ENCODE results near the gene CHD3.

Gene CHD3

GRCh38 chr17:7946441-7946840 is 57.9 kb downstream of the CHD3 start:
- Histone ChIP-seq H3K4me1 (ENCODE audit: control insufficient read depth, insufficient read depth, low read length) (no peaks in the 10 kb centered on the region), H3K27ac (ENCODE audit: extremely low read depth, low read depth, low read length) (no peak overlapping the region), H3K9me3 (ENCODE audit: control insufficient read depth, insufficient read depth, low read depth, low read length) (no peaks in the 10 kb centered on the region), H3K36me3 (ENCODE audit: control insufficient read depth in 2 of 2, insufficient read depth in 1 of 2, low read length in 2 of 2) (peaks cover 79 to 84% of the 10 kb centered on the region in 2 experiments), H3K4me3 (ENCODE audit: low read depth, low read length) (no peak overlapping the region)
- ChIA-PET POLR2A (interaction anchor here (0.6 to 0.7 kb wide), 2 partner anchors 43 to 108 kb away, joined by 3 read pairs; no protein-coding TSS in a partner anchor), CTCF (interaction anchor here (0.7 to 1.0 kb wide), 3 partner anchors 10 to 111 kb away, joined by 3 read pairs; no protein-coding TSS in a partner anchor)
- TF ChIP-seq ZNF621 (tag by site-specific recombination; IDR thresholded peaks at IDR 0.05) (no peak), ZNF558 (tag by site-specific recombination; IDR thresholded peaks at IDR 0.05) (no peak), ZNF140 (tag by site-specific recombination; IDR thresholded peaks at IDR 0.05) (no peak), GLIS2 (tag by site-specific recombination; IDR thresholded peaks at IDR 0.05) (no peak), ZNF19 (tag by site-specific recombination; IDR thresholded peaks at IDR 0.05; ENCODE audit: low read depth) (no peak), ZNF2 (tag by site-specific recombination; IDR thresholded peaks at IDR 0.05) (no peak)

GRCh38 chr17:7947651-7948050 is 59.1 kb downstream of the CHD3 start:
- Histone ChIP-seq H3K4me1 (ENCODE audit: control insufficient read depth, insufficient read depth, low read length) (no peaks in the 10 kb centered on the region), H3K36me3 (ENCODE audit: control insufficient read depth in 2 of 2, insufficient read depth in 1 of 2, low read length in 2 of 2) (peaks cover 69 to 73% of the 10 kb centered on the region in 2 experiments), H3K4me3 (ENCODE audit: low read depth, low read length) (no peak overlapping the region), H3K27ac (ENCODE audit: extremely low read depth, low read depth, low read length) (no peak overlapping the region), H3K9me3 (ENCODE audit: control insufficient read depth, insufficient read depth, low read depth, low read length) (no peaks in the 10 kb centered on the region)
- ChIA-PET POLR2A (interaction anchor here (0.5 to 1.1 kb wide), 2 partner anchors 91 to 400 kb away, joined by 3 read pairs; partner anchors contain the start of gene NAA38), CTCF (interaction anchor here (1.0 to 1.3 kb wide), 2 partner anchors 36 to 50 kb away, joined by 3 to 4 read pairs; no protein-coding TSS in a partner anchor)
- TF ChIP-seq ZNF24 (tag by site-specific recombination; IDR thresholded peaks at IDR 0.05) (no peak), PRDM1 (tag by site-specific recombination; IDR thresholded peaks at IDR 0.05) (peak; percentile 43; the same call in 1 of the 2 replicates)

- Histone ChIP-seq H3K4me1 (ENCODE audit: control insufficient read depth, insufficient read depth, low read length) (no peaks in the 10 kb centered on the region), H3K36me3 (ENCODE audit: control insufficient read depth in 2 of 2, insufficient read depth in 1 of 2, low read length in 2 of 2) (peaks cover 44 to 47% of the 10 kb centered on the region in 2 experiments), H3K4me3 (ENCODE audit: low read depth, low read length) (no peak overlapping the region), H3K9me3 (ENCODE audit: control insufficient read depth, insufficient read depth, low read depth, low read length) (no peaks in the 10 kb centered on the region), H3K27ac (ENCODE audit: extremely low read depth, low read depth, low read length) (no peak overlapping the region)
- peak; percentile 98 for TF ChIP-seq ZNF146 (tag by site-specific recombination; IDR thresholded peaks at IDR 0.05)
- no peak for TF ChIP-seq ZFP37 (tag by site-specific recombination; IDR thresholded peaks at IDR 0.05)
- CTCF ChIA-PET, result no interaction called here
- POLR2A ChIA-PET, result no interaction called here
These were observed 62.0 kb downstream of the CHD3 start for GRCh38 chr17:7950578-7950977.

GRCh38 chr17:7951143-7951792 is 62.7 kb downstream of the CHD3 start:
- Histone ChIP-seq H3K36me3 (ENCODE audit: control insufficient read depth in 2 of 2, insufficient read depth in 1 of 2, low read length in 2 of 2) (peaks cover 37 to 40% of the 10 kb centered on the region in 2 experiments), H3K27ac (ENCODE audit: extremely low read depth, low read depth, low read length) (no peak overlapping the region), H3K4me1 (ENCODE audit: control insufficient read depth, insufficient read depth, low read length) (no peaks in the 10 kb centered on the region), H3K9me3 (ENCODE audit: control insufficient read depth, insufficient read depth, low read depth, low read length) (no peaks in the 10 kb centered on the region), H3K4me3 (ENCODE audit: low read depth, low read length) (no peak overlapping the region)
- ChIA-PET POLR2A (interaction anchor here (0.8 kb wide), 1 partner anchor 15 kb away, joined by 3 read pairs; no protein-coding TSS in a partner anchor), CTCF (interaction anchor here (0.6 kb wide), 1 partner anchor 34 kb away, joined by 3 read pairs; no protein-coding TSS in a partner anchor)
- TF ChIP-seq KLF8 (tag by site-specific recombination; IDR thresholded peaks at IDR 0.05) (no peak), ZNF366 (tag by site-specific recombination; conservative IDR thresholded peaks at IDR 0.05) (no peak), ZNF776 (tag by site-specific recombination; IDR thresholded peaks at IDR 0.05; ENCODE audit: borderline replicate concordance) (no peak), ZNF157 (tag by site-specific recombination; IDR thresholded peaks at IDR 0.05) (no peak), ZNF791 (tag by site-specific recombination; IDR thresholded peaks at IDR 0.05) (no peak), GLIS2 (tag by site-specific recombination; IDR thresholded peaks at IDR 0.05) (no peak), ZBTB21 (tag by site-specific recombination; IDR thresholded peaks at IDR 0.05) (no peak), ZNF596 (tag by site-specific recombination; IDR thresholded peaks at IDR 0.05) (no peak), ZSCAN18 (tag by site-specific recombination; IDR thresholded peaks at IDR 0.05) (no peak), ZEB2 (tag by site-specific recombination; IDR thresholded peaks at IDR 0.05) (no peak), ZBTB26 (tag by site-specific recombination; optimal IDR thresholded peaks at IDR 0.05) (no peak)
